NCI-H2196 treated with DMSO at 0.1 percent for 48 hours (cell line): ENCODE results near the gene POLR1A.

Source experiments
- DNase-seq: peaks from one replicate; lab custom pipeline; 2025; ENCODE audit not compliant: unreplicated experiment; lab: John Stamatoyannopoulos, UW

Gene POLR1A

GRCh38 chr2:86065512-86065911 is 40.2 kb downstream of the POLR1A start:
- DNase-seq, result no peak

DNA sequence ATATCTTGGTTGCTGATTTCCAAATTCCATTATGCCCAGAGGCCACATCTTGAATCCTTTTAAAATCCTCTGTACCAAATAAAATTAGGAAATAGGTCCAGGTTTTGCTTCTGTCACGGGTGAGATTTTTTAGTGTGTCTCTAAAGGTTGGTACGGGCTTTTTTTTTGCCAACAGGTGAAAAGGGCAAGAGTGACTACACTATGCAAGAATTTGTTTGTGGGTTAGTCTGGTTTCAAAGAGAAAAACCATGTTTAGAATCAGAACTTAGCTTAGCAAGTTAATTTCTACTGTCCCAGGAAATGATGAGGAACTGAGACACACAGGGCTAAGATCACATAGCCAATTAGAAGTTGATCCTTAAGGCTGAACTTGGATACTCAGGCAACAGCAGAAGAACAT is 41.7 kb downstream of the POLR1A start:
- no peak for DNase-seq

- no peak for DNase-seq
These were observed 43.6 kb downstream of the POLR1A start for GRCh38 chr2:86062043-86062442.

GRCh38 chr2:86056590-86057331 is 48.9 kb downstream of the POLR1A start:
- no peak for DNase-seq

GRCh38 chr2:86055314-86055713 is 50.4 kb downstream of the POLR1A start:
- DNase-seq, result no peak

GRCh38 chr2:86054535-86055082 is 51.1 kb downstream of the POLR1A start:
- no peak for DNase-seq

GRCh38 chr2:86053166-86053565 is 52.5 kb downstream of the POLR1A start:
- DNase-seq, result no peak

GRCh38 chr2:86052676-86053075 is 53.0 kb downstream of the POLR1A start:
- no peak for DNase-seq

DNA sequence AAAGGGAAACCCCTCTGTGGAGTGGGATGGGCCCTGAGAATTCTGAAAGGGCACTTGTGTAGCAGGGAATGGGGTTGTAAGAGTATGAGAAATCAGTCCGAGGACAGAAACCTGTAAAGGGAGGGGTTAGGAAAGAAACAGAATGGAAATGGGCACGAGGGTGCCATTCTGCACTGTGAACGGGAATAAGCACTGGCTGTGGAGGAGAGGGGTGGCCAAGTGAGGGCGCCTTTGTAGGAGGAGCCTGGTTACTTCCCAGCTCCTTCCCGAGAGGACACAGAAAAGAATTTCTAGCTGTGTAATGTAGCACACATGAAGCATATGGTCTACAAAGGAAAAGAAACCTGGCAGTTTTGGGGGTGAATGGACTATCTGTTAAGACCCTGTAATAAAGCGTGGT is 53.4 kb downstream of the POLR1A start:
- DNase-seq, result no peak

GRCh38 chr2:86050301-86050700 is 55.4 kb downstream of the POLR1A start:
- no peak for DNase-seq

DNA sequence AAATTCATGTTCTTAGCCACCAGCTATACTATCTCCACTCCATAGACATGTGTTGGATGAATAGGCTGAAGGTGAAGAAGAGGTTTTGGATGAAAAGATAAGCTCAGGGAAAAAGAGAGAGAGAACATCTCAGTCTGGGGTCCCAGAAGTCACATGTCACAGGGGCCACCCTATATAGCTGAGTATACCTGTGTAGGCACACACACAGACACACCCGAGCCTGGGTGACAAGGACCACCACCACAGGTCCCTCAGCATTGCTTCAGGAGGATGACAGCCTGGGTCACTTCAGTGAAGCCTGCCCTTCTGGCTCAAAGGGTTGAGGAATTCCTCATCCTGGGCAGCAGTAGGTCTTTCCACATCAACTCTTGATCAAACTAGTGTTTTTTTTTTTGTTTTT is 56.2 kb downstream of the POLR1A start:
- DNase-seq, result no peak

DNA sequence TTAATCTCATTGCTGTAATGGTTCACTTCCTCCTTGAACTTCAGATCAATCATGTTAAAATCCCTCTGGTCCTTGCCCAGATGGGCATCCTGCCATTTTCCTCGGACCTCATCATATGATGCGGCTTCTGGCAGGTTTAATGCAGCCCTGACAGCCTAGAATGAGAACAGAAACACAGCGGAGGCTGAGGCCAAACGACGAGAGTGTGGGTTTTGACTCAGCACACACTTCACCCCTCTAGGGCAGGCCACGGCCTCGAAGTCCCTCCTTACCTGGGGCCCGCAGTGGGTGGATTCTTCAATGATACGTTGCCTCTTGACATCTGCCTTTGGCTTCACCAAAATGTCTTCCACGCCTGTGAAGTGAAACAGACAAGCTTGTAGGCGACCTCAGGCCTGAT is 56.8 kb downstream of the POLR1A start:
- DNase-seq, result no peak

DNA sequence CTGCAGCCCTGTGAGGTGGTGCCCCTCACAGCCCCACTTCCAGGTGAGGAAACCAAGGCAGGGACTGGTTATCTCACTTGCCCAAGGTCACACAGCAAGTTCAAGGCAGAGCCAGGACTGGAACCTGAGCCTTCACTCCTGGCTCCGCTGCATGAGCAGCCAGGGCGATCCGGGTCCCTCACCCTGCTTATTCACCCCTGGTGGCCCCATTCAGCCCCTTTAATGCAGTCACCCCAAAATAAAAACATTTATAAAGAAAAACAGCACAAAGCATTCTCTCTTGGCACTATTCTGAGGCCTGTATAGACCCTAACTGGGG is 57.3 kb downstream of the POLR1A start:
- no peak for DNase-seq

- no peak for DNase-seq
These were observed 57.9 kb downstream of the POLR1A start for GRCh38 chr2:86047575-86048382.

GRCh38 chr2:86045541-86045940 is 60.1 kb downstream of the POLR1A start:
- no peak for DNase-seq

DNA sequence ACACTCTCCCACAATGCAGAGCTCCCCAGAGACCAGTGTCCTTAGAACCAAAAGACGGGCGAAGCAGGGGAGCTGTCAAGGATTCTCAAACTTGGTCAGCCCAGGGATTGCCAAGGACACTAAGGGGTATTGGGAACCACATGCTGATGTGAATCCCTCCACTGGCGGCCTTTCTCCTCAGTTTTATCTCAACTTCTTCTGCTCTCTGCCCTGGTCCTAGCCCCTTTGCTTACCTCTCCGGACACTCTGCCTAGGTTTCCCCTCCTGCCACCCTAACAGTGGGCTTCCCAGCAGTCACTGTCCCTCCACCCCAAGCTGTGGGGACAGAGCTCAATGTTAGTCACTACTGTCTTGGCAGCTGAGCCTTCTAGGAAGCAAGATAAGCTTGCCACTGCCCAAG is 61.1 kb downstream of the POLR1A start:
- no peak for DNase-seq

DNA sequence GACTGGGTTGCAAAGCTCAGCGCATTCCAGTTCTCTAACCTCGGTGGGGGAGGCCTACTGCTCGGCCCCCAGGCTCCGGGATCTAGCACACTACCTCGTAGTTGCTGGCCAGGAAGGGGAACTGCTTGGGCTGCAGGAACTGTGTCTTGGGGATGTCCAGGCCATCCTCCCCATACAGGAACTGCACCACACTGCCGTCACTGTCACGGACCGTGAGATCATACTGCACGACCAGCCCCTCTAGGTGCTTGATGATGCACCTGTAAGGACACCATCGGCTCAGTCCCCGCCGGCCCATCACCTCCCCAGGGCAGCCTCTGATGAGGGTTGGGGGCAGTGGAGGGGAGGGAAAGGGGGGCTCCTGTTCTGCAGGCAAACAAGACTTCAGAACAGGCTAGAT is 61.6 kb downstream of the POLR1A start:
- DNase-seq, result no peak

- DNase-seq, result no peak
These were observed 63.2 kb downstream of the POLR1A start for GRCh38 chr2:86042256-86043168.

GRCh38 chr2:86039963-86040655 is 65.6 kb downstream of the POLR1A start:
- DNase-seq, result no peak

DNA sequence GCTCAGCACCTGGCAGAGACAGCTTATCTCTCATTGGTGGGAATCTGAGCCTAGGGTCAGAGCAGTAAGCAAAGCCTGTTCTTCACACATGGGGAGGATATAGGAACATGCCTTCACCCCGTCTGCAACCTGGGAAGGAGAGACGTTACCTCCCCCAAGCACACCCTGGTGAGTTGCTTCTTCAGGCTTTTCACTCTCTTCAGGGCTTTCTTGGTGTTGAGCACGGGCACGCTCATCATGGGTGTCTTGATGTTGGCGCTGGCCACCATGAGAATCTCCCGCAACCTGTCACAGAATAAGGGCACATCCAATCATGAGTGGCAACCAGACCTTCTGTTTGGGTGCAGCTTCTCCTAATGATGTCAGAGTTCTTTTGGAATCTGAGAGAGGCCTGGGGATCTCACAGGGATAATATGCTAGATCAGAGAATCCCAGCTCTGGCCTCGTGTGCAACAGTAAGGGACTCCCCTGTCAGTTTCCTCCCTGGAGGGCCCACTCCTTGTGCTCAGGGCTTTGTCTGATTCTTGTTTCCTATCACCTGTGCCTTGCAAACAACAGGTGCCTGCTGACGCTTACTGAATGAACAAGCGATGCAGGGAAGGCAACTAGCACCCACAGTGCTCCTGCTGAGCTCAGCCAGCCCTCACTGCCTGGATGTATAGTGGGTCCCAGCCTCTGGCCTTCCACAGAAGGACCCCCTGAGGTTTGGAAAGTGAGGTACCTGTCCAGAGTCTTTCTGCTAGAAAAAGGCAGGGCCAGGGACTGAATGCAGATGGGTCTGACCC is 66.3 kb downstream of the POLR1A start:
- no peak for DNase-seq
